H9 (cell line): ENCODE measurements around the gene CIB4. TPM values are rescaled to one million over a fixed set of nuclear protein-coding genes. Genes with fewer than 3 reads are reported as not detected.

Experiments
- DNase-seq: peaks from one replicate; pipeline ENCODE4 v3.0.0-alpha.2; 2017
- H2AFZ ChIP-seq: one replicate; pipeline ENCODE4 v1.6.1; 2013; ENCODE audit warnings: mild to moderate bottlenecking, low read length, control low read depth, moderate library complexity
- H2AK5ac ChIP-seq: 2 replicates; pipeline ENCODE4 v1.6.1; 2013; ENCODE audit warnings: low read length, control low read depth, mixed read lengths; ENCODE audit not compliant: insufficient read length
- H2BK120ac ChIP-seq: one replicate; pipeline ENCODE4 v1.6.1; 2013; ENCODE audit warnings: low read depth, mild to moderate bottlenecking, low read length, control low read depth, inconsistent platforms; ENCODE audit not compliant: poor library complexity, severe bottlenecking
- H2BK12ac ChIP-seq: 2 replicates; pipeline ENCODE4 v1.6.1; 2013; ENCODE audit warnings: low read length, control low read depth, mixed read lengths, low read depth; ENCODE audit not compliant: insufficient read length
- H2BK15ac ChIP-seq: 2 replicates; pipeline ENCODE4 v1.6.1; 2013; ENCODE audit warnings: low read depth, low read length, control low read depth
- H2BK20ac ChIP-seq: one replicate; pipeline ENCODE4 v1.6.1; 2013; ENCODE audit warnings: low read depth, mild to moderate bottlenecking, low read length, control low read depth, inconsistent platforms; ENCODE audit not compliant: poor library complexity, severe bottlenecking
- H2BK5ac ChIP-seq: 2 replicates; pipeline ENCODE4 v1.6.1; 2013; ENCODE audit warnings: low read length, control low read depth, mixed read lengths; ENCODE audit not compliant: insufficient read length
- H3K14ac ChIP-seq: 2 replicates; pipeline ENCODE4 v1.6.1; 2013; ENCODE audit warnings: low read length, control low read depth; ENCODE audit not compliant: insufficient read depth
- H3K18ac ChIP-seq: 2 replicates; pipeline ENCODE4 v1.6.1; 2013; ENCODE audit warnings: low read depth, mild to moderate bottlenecking, mixed read lengths, low read length, control low read depth; ENCODE audit not compliant: insufficient read length
- H3K23ac ChIP-seq: 2 replicates; pipeline ENCODE4 v1.6.1; 2013; ENCODE audit warnings: low read length, control low read depth, mixed read lengths, low read depth; ENCODE audit not compliant: insufficient read length
- H3K23me2 ChIP-seq: 2 replicates; pipeline ENCODE4 v1.6.1; 2013; ENCODE audit warnings: low read depth, mild to moderate bottlenecking, mixed read lengths, low read length, control low read depth; ENCODE audit not compliant: insufficient read length, poor library complexity, severe bottlenecking
- H3K27ac ChIP-seq: 2 replicates; pipeline ENCODE4 v1.5.1; 2013; ENCODE audit warnings: low read length, control low read depth, mixed read lengths, low read depth; ENCODE audit not compliant: insufficient read length
- H3K27me3 ChIP-seq: 2 replicates; pipeline ENCODE4 v1.6.1; 2013; ENCODE audit warnings: low read length, control low read depth, inconsistent platforms; ENCODE audit not compliant: insufficient read depth
- H3K4ac ChIP-seq: 2 replicates; pipeline ENCODE4 v1.6.1; 2013; ENCODE audit warnings: low read depth, mild to moderate bottlenecking, control low read depth, inconsistent platforms, low read length, moderate library complexity
- H3K4me1 ChIP-seq: 2 replicates; pipeline ENCODE4 v1.6.1; 2013; ENCODE audit warnings: low read length, control low read depth, inconsistent platforms; ENCODE audit not compliant: insufficient read depth
- H3K4me2 ChIP-seq: 2 replicates; pipeline ENCODE4 v1.6.1; 2013; ENCODE audit warnings: low read length, control low read depth, mixed read lengths; ENCODE audit not compliant: insufficient read length, insufficient read depth
- H3K56ac ChIP-seq: 2 replicates; pipeline ENCODE4 v1.6.1; 2013; ENCODE audit warnings: low read depth, mild to moderate bottlenecking, mixed read lengths, low read length, control low read depth; ENCODE audit not compliant: insufficient read length
- H3K79me1 ChIP-seq: 2 replicates; pipeline ENCODE4 v1.6.1; 2013; ENCODE audit warnings: low read depth, mild to moderate bottlenecking, moderate library complexity, low read length, control low read depth, inconsistent platforms; ENCODE audit not compliant: insufficient read depth, poor library complexity, severe bottlenecking
- H3K79me2 ChIP-seq: 2 replicates; pipeline ENCODE4 v1.6.1; 2013; ENCODE audit warnings: low read length, control low read depth, inconsistent platforms; ENCODE audit not compliant: insufficient read depth
- H3K9ac ChIP-seq: 2 replicates; pipeline ENCODE4 v1.6.1; 2013; ENCODE audit warnings: low read length, control low read depth, mixed read lengths; ENCODE audit not compliant: insufficient read length; ENCODE audit errors: extremely low read depth
- H3K9me3 ChIP-seq: one replicate; pipeline ENCODE4 v1.6.1; 2013; ENCODE audit warnings: low read depth, low read length, inconsistent platforms; ENCODE audit not compliant: control insufficient read depth
- H3T11ph ChIP-seq: one replicate; pipeline ENCODE4 v1.6.1; 2013; ENCODE audit warnings: mild to moderate bottlenecking, low read length, control low read depth, inconsistent platforms
- H4K20me1 ChIP-seq: one replicate; pipeline ENCODE4 v1.6.1; 2013; ENCODE audit not compliant: control insufficient read depth, insufficient read length, insufficient read depth
- H4K5ac ChIP-seq: 2 replicates; pipeline ENCODE4 v1.6.1; 2013; ENCODE audit warnings: low read depth, mild to moderate bottlenecking, mixed read lengths, low read length, control low read depth; ENCODE audit not compliant: insufficient read length
- H4K8ac ChIP-seq: replicated peaks from 2 replicates; pipeline ENCODE4 v1.6.1; 2013; ENCODE audit warnings: low read length, control low read depth, mixed read lengths, low read depth; ENCODE audit not compliant: insufficient read length
- H4K91ac ChIP-seq: 2 replicates; pipeline ENCODE4 v1.6.1; 2013; ENCODE audit warnings: low read depth, mild to moderate bottlenecking, moderate library complexity, mixed read lengths, low read length, control low read depth; ENCODE audit not compliant: insufficient read length
- H3K27ac Mint-ChIP-seq, 3 experiments: 2 replicates in 2 of 3; 3 replicates in 1 of 3; pipeline ENCODE4 v1.8.0; 2020 to 2021; ENCODE audit warnings: mixed read lengths in 3 of 3, mild to moderate bottlenecking in 1 of 3, moderate library complexity in 1 of 3
- H3K27me3 Mint-ChIP-seq: 2 replicates; pipeline ENCODE4 v1.8.0; 2021; ENCODE audit warnings: low read depth, mild to moderate bottlenecking, moderate library complexity, mixed read lengths
- H3K36me3 Mint-ChIP-seq, 3 experiments: 2 replicates in 2 of 3; 3 replicates in 1 of 3; pipeline ENCODE4 v1.8.0; 2020 to 2021; ENCODE audit warnings: low read depth in 3 of 3, mixed read lengths in 3 of 3; ENCODE audit not compliant: insufficient read depth in 1 of 3
- H3K4me1 Mint-ChIP-seq, 2 experiments: 2 replicates each; pipeline ENCODE4 v1.8.0; 2020; ENCODE audit warnings: mixed read lengths in 2 of 2
- H3K4me3 Mint-ChIP-seq, 2 experiments: 2 replicates in 1 of 2; 3 replicates in 1 of 2; pipeline ENCODE4 v1.8.0; 2020 to 2021; ENCODE audit warnings: mild to moderate bottlenecking in 2 of 2, mixed read lengths in 2 of 2, moderate library complexity in 1 of 2
- H3K9me3 Mint-ChIP-seq, 2 experiments: 2 replicates in 1 of 2; 3 replicates in 1 of 2; pipeline ENCODE4 v1.8.0; 2020; ENCODE audit warnings: mild to moderate bottlenecking in 2 of 2, mixed read lengths in 2 of 2, moderate library complexity in 1 of 2
- CTCF ChIP-seq: fragments of 200-600 bp; sonication (generic); conservative IDR thresholded peaks from 3 replicates; pipeline ENCODE4 v1.8.0; 2021; ENCODE audit warnings: antibody characterized with exemption, mild to moderate bottlenecking
- WGBS: extraction: QIAGEN DNeasy Blood & Tissue Kit; methylation state at CpG from one replicate; pipeline ENCODE4 v1.1.7; 2013; ENCODE audit warnings: missing lambda C conversion rate, low lambda C conversion rate, mixed read lengths; ENCODE audit not compliant: insufficient read length; ENCODE audit errors: extremely low coverage; 5-methylcytosine and 5-hydroxymethylcytosine counted together
- total RNA-seq: library from RNA; stranded (reverse); gene quantifications from 2 replicates; pipeline ENCODE4 v1.2.1, GENCODE V29; 2021

Gene CIB4
- total RNA-seq, 1 experiment from 2014 or later = not detected

DNA sequence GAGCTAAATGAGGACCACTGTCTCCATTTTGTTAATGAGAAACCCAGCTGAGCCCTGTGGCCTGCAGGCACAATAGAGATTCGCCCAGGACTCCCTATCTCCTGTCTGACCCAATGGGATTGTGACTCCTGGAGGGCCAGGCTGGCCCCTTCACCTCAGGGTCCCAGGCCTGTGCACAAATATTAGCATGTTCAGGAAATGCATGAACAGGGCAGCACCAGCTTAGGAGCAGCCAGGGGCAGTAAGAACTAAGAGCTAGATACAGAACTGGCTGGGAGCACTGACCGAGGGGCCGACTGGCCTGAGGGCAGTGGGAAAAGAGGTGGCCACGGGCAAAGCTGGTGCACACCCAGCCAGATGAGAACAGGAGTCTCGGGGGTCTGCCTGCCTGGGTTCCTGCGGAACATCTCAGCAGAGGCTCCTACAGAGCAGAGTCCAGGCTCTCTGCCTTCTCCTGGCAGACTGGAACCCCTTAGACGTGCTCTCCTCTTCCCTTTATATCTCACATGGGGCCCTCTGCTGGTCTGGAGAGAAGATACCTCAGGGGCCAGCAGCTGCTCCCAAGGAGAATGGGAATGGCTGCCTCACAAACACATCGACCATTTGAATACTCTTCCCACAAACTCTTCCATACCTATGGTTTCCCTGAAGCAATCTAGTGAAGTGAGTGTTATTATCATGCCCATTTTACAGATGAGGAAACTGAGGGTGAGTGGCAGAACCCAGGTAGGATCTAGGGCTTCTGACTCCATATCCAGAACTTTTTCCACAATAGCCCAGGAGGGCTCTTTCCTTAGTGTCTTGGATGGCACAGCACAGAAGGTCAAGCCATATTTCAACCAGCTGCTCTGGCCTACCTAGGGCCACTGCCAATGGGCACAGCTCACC is 85.7 kb downstream of the CIB4 start:
- Mint-ChIP-seq H3K27ac (no peak overlapping the region), H3K4me3 (no peak overlapping the region), H3K27me3 (peaks cover 33% of the 10 kb centered on the region), H3K36me3 (no peaks in the 10 kb centered on the region; a peak in 1 of 7 replicates), H3K9me3 (no peaks in the 10 kb centered on the region; a peak in 1 of 5 replicates), H3K4me1 (peaks cover 20 to 47% of the 10 kb centered on the region in 2 experiments)
- Histone ChIP-seq H3K9ac (no peak overlapping the region), H3K14ac (no peak overlapping the region; the same call in 1 of the 2 replicates), H3K56ac (no peak overlapping the region), H3K4me1 (no peaks in the 10 kb centered on the region), H3K27ac (no peak overlapping the region), H2BK15ac (no peak overlapping the region), H2AK5ac (no peak overlapping the region), H3K9me3 (no peaks in the 10 kb centered on the region), H3T11ph (no peak overlapping the region), H4K5ac (no peak overlapping the region), H3K4me2 (no peak overlapping the region), H3K23me2 (no peaks in the 10 kb centered on the region), H3K79me1 (no peaks in the 10 kb centered on the region), H2BK12ac (no peak overlapping the region), H3K27me3 (no peaks in the 10 kb centered on the region), H2BK20ac (no peak overlapping the region), H3K4ac (no peak overlapping the region), H4K20me1 (no peaks in the 10 kb centered on the region), H2BK5ac (no peak overlapping the region), H2AFZ (no peak overlapping the region), H3K23ac (no peak overlapping the region), H2BK120ac (no peak overlapping the region), H4K8ac (no peak overlapping the region), H3K79me2 (no peaks in the 10 kb centered on the region), H4K91ac (no peak overlapping the region), H3K18ac (no peak overlapping the region)
- no CpG with 5 or more reads among the region's 8 CpGs for WGBS
- DNase-seq = no peak
- TF ChIP-seq CTCF = peak; percentile 56
